GM12873 (cell line): ENCODE measurements around the gene ABCC4.

Experiments
- TF ChIP-seq, protein P1 (sequence below): IDR thresholded peaks from 2 replicates; pipeline ENCODE4 v1.5.1; 2012; ENCODE audit warnings: low read depth, mild to moderate bottlenecking, moderate library complexity, low read length, control low read depth; ENCODE audit not compliant: insufficient read depth; ENCODE audit errors: missing control alignments

Gene ABCC4

DNA sequence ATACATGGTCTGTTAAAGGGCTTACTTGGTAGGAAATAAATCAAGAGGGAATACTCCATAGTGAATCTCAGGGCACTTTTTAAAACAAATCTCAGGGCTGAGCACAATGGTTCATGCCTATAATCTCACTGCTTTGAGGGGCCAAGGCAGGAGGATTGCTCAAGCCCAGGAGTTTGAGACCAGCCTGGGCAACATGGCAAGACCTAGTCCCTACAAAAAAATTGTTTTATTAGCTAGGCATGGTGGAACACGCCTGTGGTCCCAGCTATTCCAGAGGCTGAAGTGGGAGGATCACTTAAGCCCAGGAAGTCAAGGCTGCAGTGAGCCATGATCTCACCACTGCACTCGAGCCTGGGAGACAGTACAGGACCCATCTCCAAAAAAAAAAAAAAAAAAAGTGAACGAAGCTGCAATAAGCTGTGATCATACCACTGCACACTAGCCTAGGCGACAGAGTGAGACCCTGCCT lies 25.2 kb downstream of the ABCC4 start:
- TF ChIP-seq, protein P1, sequence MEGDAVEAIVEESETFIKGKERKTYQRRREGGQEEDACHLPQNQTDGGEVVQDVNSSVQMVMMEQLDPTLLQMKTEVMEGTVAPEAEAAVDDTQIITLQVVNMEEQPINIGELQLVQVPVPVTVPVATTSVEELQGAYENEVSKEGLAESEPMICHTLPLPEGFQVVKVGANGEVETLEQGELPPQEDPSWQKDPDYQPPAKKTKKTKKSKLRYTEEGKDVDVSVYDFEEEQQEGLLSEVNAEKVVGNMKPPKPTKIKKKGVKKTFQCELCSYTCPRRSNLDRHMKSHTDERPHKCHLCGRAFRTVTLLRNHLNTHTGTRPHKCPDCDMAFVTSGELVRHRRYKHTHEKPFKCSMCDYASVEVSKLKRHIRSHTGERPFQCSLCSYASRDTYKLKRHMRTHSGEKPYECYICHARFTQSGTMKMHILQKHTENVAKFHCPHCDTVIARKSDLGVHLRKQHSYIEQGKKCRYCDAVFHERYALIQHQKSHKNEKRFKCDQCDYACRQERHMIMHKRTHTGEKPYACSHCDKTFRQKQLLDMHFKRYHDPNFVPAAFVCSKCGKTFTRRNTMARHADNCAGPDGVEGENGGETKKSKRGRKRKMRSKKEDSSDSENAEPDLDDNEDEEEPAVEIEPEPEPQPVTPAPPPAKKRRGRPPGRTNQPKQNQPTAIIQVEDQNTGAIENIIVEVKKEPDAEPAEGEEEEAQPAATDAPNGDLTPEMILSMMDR: no peak

DNA sequence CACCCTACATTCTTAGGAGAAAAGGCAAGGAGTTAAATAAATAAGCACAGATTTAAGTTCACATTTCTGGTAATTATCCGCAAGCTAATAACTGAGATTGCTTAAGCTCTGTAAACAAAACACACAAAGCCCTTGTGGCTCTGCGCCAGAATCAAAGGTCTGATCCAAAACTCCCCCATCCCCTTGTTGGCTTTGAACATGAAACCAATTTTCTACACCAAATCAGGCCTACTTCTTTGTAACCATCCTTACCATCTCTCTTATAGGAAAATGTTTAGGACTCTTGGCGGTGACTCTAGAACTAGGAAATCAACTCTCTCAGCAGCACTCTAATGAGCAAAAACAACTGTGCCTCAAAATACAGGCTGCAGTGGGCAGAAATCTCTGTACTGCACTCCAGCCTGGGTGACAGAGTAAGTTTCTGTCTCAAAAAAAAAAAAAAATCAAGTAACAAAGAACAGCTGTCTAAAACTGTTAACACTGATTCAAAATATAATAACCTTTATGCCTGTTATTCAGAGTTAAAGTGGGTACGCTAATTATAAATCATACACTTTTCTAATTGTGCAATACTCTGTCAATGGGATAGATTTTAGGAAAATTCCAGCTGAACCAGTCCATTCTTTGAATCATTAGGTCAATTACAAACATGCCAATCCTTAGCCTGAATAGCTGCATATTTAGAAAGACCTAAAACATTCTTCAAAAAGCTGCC lies 25.8 kb downstream of the ABCC4 start:
- TF ChIP-seq, protein P1: no peak

DNA sequence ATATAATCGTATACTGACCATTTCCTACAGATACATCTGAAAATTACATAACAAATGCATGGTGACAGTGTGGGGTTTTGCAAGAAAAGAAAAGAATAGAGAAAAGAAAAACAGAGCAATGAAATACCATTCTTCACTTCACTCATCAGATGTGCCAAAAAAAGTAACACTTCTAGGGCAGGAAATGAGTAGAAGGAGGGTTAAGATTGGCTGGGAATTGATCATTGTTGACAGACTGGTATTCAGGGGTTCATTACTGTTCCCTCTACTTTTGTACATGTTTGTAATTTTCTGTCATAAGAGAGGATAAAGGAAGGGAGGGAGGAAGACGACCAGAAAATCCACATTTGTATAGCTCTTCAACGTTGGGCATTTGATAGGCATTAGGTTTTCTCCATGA lies 31.5 kb downstream of the ABCC4 start:
- TF ChIP-seq, protein P1: no peak

DNA sequence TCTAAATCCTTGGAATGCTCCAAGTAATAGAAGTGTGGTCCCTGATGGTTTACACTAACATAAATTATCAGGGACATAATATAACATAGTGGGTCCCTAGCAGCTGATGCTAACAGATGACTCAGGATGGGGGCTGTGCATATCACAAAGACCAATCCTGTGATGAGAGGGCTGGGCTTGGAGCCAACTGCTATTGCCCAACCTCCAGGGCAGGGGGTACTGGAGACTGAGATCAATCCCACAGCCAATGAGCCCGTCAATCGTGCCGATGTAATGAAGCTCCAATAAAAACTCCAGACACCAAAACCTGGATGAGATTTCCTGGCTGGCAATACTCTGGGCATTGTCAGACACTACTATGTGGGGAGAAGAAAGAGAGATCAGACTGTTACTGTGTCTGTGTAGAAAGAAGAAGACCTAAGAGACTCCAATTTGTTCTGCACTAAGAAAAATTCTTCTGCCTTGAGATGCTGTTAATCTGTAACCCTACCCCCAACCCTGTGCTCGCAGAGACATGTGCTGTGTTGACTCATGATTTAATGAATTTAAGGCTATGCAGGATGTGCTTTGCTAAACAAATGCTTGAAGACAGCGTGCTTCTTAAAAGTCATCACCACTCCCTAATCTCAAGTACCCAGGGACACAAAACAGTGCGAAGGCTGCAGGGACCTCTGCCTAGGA lies 33.4 kb downstream of the ABCC4 start:
- TF ChIP-seq, protein P1: no peak

DNA sequence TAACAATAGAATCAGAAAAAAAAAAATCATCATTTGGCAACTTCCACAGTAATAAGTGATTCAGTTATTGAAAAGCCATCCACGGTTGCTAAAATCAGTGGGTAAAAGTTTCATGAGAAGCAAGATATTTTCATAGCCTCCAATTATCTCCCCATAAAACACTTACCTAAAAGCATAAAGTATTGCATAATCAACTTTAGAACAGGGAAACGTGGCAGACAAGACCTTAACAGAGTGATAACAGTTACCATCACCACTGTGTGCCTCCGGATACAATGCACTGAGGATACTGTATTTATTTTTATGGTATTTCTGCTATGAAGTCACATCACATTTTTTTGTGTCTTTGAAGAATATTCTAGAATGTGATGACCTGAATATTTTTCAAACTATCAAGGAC lies 37.0 kb downstream of the ABCC4 start:
- TF ChIP-seq, protein P1: no peak

DNA sequence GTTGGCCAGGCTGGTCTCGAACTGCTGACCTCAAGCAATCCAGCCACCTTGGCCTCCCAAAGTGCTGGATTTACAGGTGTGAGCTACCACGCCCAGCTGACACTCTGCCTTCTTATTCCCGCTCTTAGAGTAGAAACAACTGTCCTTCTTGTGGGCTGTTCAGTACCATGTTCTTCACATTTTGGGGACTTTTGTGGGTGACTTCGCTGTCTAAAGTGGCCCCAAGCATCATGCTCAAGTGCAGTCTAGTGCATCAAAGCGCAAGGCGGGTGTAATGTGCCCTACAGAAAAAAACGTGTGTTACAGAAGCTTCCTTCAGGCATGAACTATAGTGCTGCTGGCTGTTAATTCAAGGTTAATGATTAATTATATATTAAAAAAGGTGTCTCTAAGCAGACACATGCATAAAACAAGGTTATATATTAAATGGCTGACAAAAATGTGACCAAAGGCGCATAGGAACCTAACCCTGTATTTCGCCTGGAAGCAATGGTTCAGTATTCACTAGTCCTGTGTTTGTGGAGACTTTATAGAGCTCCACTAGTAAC lies 38.3 kb downstream of the ABCC4 start:
- TF ChIP-seq, protein P1: no peak

DNA sequence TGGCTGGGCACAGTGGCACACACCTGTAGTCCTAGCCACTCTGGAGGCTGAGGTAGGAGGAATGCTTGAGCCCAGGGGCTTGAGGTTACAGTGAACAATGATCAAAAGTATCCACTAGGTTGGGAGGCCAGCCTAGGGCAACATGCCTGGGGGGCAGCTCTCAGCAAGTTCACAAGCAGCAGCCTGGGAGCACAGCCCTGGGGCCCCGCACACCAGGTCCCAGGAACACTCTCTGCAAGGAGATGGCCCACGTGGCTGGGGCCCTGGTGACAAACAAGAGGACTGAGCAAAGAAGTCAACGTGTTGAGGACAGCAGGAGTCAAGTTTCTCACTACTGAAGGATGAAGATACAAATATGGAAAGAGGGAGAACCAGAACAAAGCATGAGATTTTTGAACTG lies 39.3 kb downstream of the ABCC4 start:
- TF ChIP-seq, protein P1: no peak
